Adipocyte (in vitro differentiated cells): ENCODE measurements around the gene CCDC74A.
"Not testable (repeated sequence)": the region's sequence is repeated elsewhere in the genome, so short reads cannot be mapped to it uniquely, and the experiment has no call there.

Source experiments
- DNase-seq: peaks from one replicate; pipeline ENCODE4 v3.0.0-alpha.2; 2015; ENCODE audit warnings: low read depth
- H3K27me3 ChIP-seq: replicated peaks from 2 replicates; pipeline ENCODE4 v1.7.0; 2013; ENCODE audit warnings: mild to moderate bottlenecking, low read length, moderate library complexity; ENCODE audit not compliant: control insufficient read depth, insufficient read depth
- H3K36me3 ChIP-seq: 2 replicates; pipeline ENCODE4 v1.7.0; 2013; ENCODE audit warnings: low read length, mild to moderate bottlenecking, moderate library complexity; ENCODE audit not compliant: control insufficient read depth, insufficient read depth, severe bottlenecking
- H3K4me1 ChIP-seq: 2 replicates; pipeline ENCODE4 v1.7.0; 2013; ENCODE audit warnings: mild to moderate bottlenecking, low read length, moderate library complexity; ENCODE audit not compliant: control insufficient read depth, insufficient read depth
- H3K4me3 ChIP-seq: 2 replicates; pipeline ENCODE4 v1.7.0; 2013; ENCODE audit warnings: mild to moderate bottlenecking, low read length, moderate library complexity
- H3K9ac ChIP-seq: 2 replicates; pipeline ENCODE4 v1.7.0; 2013; ENCODE audit warnings: mild to moderate bottlenecking, low read length, moderate library complexity
- H3K9me3 ChIP-seq: 2 replicates; pipeline ENCODE4 v1.7.0; 2013; ENCODE audit warnings: mild to moderate bottlenecking, low read length, moderate library complexity; ENCODE audit not compliant: control insufficient read depth

CCDC74A gene

DNA sequence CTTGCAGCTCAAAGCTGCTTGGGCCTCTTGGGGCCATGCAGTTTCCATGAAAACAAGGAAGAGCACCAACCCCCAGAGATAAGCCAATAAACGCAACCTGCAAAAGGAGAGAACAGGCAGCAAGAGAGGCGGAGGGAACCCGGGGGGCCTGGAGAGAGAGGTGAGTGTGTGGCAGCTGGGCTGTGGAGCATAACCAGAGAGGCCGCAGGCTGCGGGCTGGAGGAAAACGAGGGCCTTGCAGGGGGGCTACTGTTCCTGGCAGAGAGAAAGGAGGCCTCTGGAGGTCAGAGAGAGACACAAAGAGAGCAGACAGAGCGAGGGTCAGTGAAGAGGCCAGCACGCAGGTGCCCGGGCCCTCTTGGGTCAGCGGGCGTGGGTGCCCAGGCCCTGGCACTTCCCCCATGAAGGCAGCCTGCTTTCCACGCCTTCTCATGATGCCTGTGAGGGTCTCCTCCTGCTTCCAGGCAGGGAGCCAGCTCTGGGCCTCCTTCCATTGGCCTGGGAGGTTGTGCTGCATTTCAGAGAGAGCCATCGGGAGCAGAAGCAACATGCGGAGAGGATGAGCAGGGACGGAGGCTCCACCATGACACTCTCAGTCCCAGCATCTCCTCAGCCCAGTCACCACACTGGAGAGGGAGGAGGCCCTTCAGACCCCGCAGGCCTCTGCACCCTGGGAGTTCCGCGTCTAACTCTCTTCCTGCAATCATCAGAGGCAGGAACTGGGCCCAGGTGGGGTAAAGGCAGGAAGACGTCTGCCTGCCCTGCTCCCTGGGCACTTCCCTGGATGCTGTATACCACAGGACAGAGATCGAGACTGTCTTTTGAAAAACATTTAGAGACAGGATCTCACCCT is 36.8 kb upstream of the CCDC74A start:
- not testable (repeated sequence) for DNase-seq, H3K27me3 ChIP-seq, H3K36me3 ChIP-seq, H3K9me3 ChIP-seq, H3K4me1 ChIP-seq
- peak overlapping the region; percentile 63 for H3K9ac ChIP-seq
- peak overlapping the region; percentile 66 for H3K4me3 ChIP-seq

- Histone ChIP-seq H3K9ac (peak overlapping the region; percentile 63), H3K4me3 (peak overlapping the region; percentile 66)
- not testable (repeated sequence) for H3K27me3 ChIP-seq, H3K36me3 ChIP-seq, DNase-seq, H3K4me1 ChIP-seq, H3K9me3 ChIP-seq
These were observed 36.2 kb upstream of the CCDC74A start for GRCh38 chr2:131491469-131491836.

DNA sequence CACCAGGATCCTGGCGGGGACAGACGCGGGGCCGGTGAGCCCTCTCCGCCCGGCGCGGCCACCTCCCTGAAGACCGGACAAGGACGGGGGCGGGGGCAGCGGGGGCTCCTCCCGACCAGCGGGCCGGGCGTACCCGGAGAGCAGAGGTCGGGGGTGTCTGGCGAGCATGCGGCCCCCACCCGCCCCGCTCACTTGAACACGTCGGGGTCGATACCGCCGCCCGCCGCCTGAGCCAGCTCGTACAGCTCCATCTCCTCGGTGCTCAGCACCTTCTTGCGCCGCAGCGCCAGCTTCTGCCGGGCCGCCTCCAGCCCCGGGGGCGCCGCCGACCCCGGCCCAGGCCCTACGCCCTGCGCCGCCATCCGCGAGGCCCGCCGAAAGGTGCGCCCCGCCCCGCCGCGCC is 35.7 kb upstream of the CCDC74A start, which contains the start of gene MZT2A:
Gene MZT2A (minus strand): TSS at position 383 of the 403 bp plus-strand sequence. CDS start 21 bp downstream, at position 362.
- not testable (repeated sequence) for DNase-seq

DNA sequence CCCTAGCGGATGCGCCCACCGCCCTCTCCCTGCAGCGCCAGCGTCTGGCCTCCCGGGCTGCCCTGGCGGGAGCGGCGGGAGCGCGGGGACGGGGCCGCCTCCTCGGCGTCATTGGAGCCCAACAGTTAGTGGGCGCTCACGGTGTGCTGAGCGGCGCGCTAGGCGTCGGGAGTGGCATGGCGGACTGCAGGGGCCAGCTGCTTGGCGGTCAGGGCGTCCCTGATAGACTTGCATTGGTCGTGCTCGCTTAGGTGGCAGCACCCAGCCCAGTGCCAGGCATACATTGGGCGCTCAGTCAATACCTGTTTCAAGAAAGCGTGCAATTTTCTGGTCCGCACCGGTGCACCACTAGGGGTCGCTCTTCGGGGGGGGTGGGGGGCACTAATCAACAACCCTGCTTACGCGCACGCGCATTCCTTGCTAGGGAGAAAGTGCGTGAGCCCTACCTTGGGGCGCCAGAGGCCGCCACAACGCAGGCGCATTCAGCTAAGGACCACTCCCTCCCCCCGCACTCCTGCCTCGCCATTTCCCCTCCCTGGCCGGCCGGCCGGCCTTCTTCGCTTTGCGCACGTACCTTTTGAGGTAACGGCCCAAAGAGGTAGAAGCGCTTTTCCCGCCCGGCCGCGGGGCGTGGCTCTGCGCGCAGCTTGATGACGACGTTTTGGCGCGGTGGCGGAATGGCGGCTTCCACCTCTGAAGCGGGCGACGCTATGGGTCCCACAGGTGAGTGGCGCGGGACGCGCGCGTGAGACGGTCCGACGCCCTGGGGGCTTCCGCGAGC is 35.1 kb upstream of the CCDC74A start:
- no peaks in the 10 kb centered on the region for H3K27me3 ChIP-seq
- peak; percentile 96 for DNase-seq
- H3K9ac ChIP-seq, result peak overlapping the region; percentile 93
- H3K36me3 ChIP-seq, result no peaks in the 10 kb centered on the region
- H3K4me1 ChIP-seq, result peaks cover 6% of the 10 kb centered on the region
- H3K9me3 ChIP-seq, result no peaks in the 10 kb centered on the region
- peak overlapping the region; percentile 98 for H3K4me3 ChIP-seq

More for the DNA sequence above, 35.7 kb upstream of the CCDC74A start, which contains the start of gene MZT2A:
- H3K27me3 ChIP-seq, H3K9me3 ChIP-seq, H3K4me1 ChIP-seq, H3K36me3 ChIP-seq: not testable (repeated sequence)
- H3K4me3 ChIP-seq, result peak within 1 kb of the TSS; percentile 98
- peak within 1 kb of the TSS; percentile 93 for H3K9ac ChIP-seq

- peak overlapping the region; percentile 98 for H3K4me3 ChIP-seq
- H3K4me1 ChIP-seq, result peaks cover 6% of the 10 kb centered on the region
- no peaks in the 10 kb centered on the region for H3K27me3 ChIP-seq
- peak overlapping the region; percentile 93 for H3K9ac ChIP-seq
- DNase-seq, result peak; percentile 48
- H3K9me3 ChIP-seq, result no peaks in the 10 kb centered on the region
- no peaks in the 10 kb centered on the region for H3K36me3 ChIP-seq
These were observed 34.3 kb upstream of the CCDC74A start for GRCh38 chr2:131493199-131493968.

- not testable (repeated sequence) for H3K36me3 ChIP-seq, H3K9ac ChIP-seq, H3K4me3 ChIP-seq, DNase-seq, H3K27me3 ChIP-seq, H3K9me3 ChIP-seq
- H3K4me1 ChIP-seq, result peaks cover 11% of the 10 kb centered on the region
These were observed 32.2 kb upstream of the CCDC74A start for GRCh38 chr2:131495506-131495905.

- Histone ChIP-seq H3K36me3 (peaks cover 19% of the 10 kb centered on the region), H3K4me1 (peaks cover 11% of the 10 kb centered on the region), H3K9ac (peak overlapping the region; percentile 39)
- peak; percentile 8 for DNase-seq
- H3K4me3 ChIP-seq, H3K27me3 ChIP-seq, H3K9me3 ChIP-seq: not testable (repeated sequence)
These were observed 29.2 kb upstream of the CCDC74A start for GRCh38 chr2:131498321-131498973.

GRCh38 chr2:131503587-131503986 is 24.1 kb upstream of the CCDC74A start:
- not testable (repeated sequence) for DNase-seq, H3K4me1 ChIP-seq, H3K9me3 ChIP-seq, H3K27me3 ChIP-seq, H3K9ac ChIP-seq, H3K4me3 ChIP-seq
- H3K36me3 ChIP-seq, result peaks cover 55% of the 10 kb centered on the region

DNA sequence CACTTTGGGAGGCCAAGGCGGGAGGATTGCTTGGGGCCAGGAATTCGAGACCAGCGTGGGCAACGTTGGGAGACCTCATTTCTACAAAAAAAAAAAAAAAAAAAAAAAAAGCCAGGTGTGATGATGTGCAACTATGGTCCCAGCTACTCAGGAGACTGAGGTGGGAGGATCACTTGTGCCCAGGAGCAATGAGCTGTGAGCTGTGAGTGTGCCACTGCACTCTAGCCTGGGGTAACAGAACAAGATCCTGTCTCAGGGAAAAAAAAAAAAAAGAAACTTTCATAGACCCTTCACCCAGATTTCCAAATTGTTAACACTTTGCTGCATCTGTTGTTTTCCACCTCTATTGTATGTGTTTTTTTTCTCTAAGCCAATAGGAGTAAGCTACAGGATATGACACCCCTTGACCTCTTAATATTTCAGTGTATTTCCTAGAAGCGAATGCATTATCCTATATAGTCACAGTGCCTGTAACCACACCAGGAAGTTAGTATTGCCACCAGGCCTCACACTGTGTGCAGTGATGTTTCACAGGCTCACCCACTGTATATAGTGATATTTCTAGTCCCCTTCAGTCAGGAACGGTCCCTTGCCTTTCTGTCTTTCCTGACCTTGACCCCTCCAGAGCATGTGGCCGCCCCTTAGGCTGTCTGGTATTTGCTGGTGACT is 23.5 kb upstream of the CCDC74A start:
- H3K9me3 ChIP-seq, H3K27me3 ChIP-seq, H3K4me1 ChIP-seq, H3K4me3 ChIP-seq, H3K9ac ChIP-seq, DNase-seq: not testable (repeated sequence)
- H3K36me3 ChIP-seq, result peaks cover 61% of the 10 kb centered on the region

GRCh38 chr2:131509615-131510014 is 18.1 kb upstream of the CCDC74A start:
- Histone ChIP-seq H3K36me3 (peaks cover 39% of the 10 kb centered on the region), H3K27me3 (no peaks in the 10 kb centered on the region), H3K9ac (no peak overlapping the region), H3K4me3 (no peak overlapping the region), H3K9me3 (no peaks in the 10 kb centered on the region), H3K4me1 (no peaks in the 10 kb centered on the region)
- no peak for DNase-seq
